ENCODE results near the gene GSTM3. TPM values are rescaled to one million over a fixed set of nuclear protein-coding genes. Genes with fewer than 3 reads are reported as not detected.

The GSTM3 gene
- total RNA-seq, 1 experiment from 2014 or later: 2.2 TPM

DNA sequence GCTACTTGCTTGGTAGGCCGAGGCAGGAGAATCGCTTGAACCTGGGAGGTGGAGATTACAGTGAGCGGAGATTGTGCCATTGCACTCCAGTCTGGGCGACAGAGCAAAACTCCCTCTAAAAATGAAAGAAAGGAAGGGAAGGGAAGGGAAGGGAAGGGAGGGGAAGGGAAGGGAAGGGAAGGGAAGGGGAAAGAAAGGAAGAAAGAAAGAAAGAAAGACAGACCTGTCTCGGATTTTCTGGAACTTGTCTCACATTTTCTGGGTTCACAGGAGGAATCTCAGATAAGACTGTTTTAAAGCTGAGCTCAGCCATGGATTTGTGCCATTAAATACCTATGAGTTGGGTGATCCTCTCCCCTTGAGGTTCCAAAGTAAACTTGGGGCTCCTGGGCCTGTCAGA is 15.9 kb downstream of the GSTM3 start:
- no peak for TF ChIP-seq RORB (CRISPR knock-in tag; IDR thresholded peaks at IDR 0.05)
- no peak for TF ChIP-seq ZNF317 (CRISPR knock-in tag; IDR thresholded peaks at IDR 0.05; ENCODE audit: borderline replicate concordance, low read depth)
- Mint-ChIP-seq H3K36me3 (peaks cover 21% of the 10 kb centered on the region), H3K27ac (no peak overlapping the region), H3K4me1 (peaks cover 3% of the 10 kb centered on the region; the same call in 1 of the 2 replicates), H3K27me3 (ENCODE audit: low read depth) (peaks cover 22% of the 10 kb centered on the region), H3K4me3 (no peak overlapping the region), H3K9me3 (peaks cover 32% of the 10 kb centered on the region)
- no peak for DNase-seq (ENCODE audit: low spot score)
- CTCF ChIA-PET: no interaction called here
- POLR2A ChIA-PET: no interaction called here
- ATAC-seq: no peak

DNA sequence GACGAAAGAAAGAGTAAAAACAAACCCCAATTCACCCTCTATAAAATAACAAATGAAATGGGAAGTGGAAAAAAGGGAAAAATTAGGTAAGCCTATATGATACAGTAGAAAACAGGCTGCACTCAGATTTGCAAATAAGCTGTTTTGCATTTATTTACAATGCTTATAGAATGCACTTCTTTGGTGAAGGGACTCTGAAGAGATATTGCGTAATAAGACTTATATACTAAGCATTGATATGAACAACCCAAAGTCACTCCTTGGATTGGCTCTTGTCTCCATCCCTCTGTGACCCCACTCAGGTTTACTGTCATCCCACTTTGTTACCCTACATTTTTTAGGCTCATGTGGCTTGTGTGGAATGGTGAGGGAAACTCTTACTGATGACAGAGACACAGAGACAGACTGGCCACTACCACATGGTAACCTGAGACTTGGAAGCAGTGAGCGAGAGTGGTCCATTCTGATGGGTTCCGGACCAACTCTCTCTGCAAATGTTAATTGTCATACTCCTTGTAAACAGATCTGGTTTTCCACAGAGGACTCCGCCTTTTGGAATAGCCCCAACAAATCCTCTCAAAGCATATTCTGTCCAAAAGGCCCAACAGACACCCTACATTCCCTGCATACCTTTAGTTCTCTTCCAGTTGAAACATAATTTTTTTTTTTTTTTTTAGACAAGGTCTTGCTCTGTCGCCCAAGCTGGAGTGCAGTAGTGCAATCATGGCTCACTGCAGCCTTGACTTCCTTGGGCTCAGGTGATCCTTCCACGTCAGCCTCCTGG is 17.7 kb downstream of the GSTM3 start:
- POLR2A ChIA-PET: no interaction called here
- no peak for DNase-seq (ENCODE audit: low spot score)
- Mint-ChIP-seq H3K27ac (no peak overlapping the region), H3K36me3 (peaks cover 21% of the 10 kb centered on the region), H3K4me1 (no peaks in the 10 kb centered on the region), H3K27me3 (ENCODE audit: low read depth) (peaks cover 19% of the 10 kb centered on the region), H3K9me3 (peaks cover 32% of the 10 kb centered on the region), H3K4me3 (no peak overlapping the region)
- TF ChIP-seq, protein P1, sequence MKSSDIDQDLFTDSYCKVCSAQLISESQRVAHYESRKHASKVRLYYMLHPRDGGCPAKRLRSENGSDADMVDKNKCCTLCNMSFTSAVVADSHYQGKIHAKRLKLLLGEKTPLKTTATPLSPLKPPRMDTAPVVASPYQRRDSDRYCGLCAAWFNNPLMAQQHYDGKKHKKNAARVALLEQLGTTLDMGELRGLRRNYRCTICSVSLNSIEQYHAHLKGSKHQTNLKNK (CRISPR knock-in tag; IDR thresholded peaks at IDR 0.05): no peak
- TF ChIP-seq SMAD3 (CRISPR knock-in tag; IDR thresholded peaks at IDR 0.05; ENCODE audit: borderline replicate concordance): no peak
- TF ChIP-seq FOXP1 (CRISPR knock-in tag; IDR thresholded peaks at IDR 0.05; ENCODE audit: borderline replicate concordance): no peak
- no peak for TF ChIP-seq ZNF263 (CRISPR knock-in tag; IDR thresholded peaks at IDR 0.05; ENCODE audit: low read depth)
- no peak for TF ChIP-seq MXD4 (CRISPR knock-in tag; IDR thresholded peaks at IDR 0.05; ENCODE audit: borderline replicate concordance)
- TF ChIP-seq, protein P2, sequence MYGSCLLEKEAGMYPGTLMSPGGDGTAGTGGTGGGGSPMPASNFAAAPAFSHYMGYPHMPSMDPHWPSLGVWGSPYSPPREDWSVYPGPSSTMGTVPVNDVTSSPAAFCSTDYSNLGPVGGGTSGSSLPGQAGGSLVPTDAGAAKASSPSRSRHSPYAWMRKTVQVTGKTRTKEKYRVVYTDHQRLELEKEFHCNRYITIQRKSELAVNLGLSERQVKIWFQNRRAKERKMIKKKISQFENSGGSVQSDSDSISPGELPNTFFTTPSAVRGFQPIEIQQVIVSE (CRISPR knock-in tag; IDR thresholded peaks at IDR 0.05; ENCODE audit: borderline replicate concordance): no peak
- TF ChIP-seq, protein P3, sequence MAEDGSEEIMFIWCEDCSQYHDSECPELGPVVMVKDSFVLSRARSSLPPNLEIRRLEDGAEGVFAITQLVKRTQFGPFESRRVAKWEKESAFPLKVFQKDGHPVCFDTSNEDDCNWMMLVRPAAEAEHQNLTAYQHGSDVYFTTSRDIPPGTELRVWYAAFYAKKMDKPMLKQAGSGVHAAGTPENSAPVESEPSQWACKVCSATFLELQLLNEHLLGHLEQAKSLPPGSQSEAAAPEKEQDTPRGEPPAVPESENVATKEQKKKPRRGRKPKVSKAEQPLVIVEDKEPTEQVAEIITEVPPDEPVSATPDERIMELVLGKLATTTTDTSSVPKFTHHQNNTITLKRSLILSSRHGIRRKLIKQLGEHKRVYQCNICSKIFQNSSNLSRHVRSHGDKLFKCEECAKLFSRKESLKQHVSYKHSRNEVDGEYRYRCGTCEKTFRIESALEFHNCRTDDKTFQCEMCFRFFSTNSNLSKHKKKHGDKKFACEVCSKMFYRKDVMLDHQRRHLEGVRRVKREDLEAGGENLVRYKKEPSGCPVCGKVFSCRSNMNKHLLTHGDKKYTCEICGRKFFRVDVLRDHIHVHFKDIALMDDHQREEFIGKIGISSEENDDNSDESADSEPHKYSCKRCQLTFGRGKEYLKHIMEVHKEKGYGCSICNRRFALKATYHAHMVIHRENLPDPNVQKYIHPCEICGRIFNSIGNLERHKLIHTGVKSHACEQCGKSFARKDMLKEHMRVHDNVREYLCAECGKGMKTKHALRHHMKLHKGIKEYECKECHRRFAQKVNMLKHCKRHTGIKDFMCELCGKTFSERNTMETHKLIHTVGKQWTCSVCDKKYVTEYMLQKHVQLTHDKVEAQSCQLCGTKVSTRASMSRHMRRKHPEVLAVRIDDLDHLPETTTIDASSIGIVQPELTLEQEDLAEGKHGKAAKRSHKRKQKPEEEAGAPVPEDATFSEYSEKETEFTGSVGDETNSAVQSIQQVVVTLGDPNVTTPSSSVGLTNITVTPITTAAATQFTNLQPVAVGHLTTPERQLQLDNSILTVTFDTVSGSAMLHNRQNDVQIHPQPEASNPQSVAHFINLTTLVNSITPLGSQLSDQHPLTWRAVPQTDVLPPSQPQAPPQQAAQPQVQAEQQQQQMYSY (CRISPR knock-in tag; IDR thresholded peaks at IDR 0.05): no peak
- TF ChIP-seq EMX1 (CRISPR knock-in tag; IDR thresholded peaks at IDR 0.05): no peak
- TF ChIP-seq TEAD4 (CRISPR knock-in tag; IDR thresholded peaks at IDR 0.05): no peak
- no peak for ATAC-seq
- CTCF ChIA-PET: no interaction called here

DNA sequence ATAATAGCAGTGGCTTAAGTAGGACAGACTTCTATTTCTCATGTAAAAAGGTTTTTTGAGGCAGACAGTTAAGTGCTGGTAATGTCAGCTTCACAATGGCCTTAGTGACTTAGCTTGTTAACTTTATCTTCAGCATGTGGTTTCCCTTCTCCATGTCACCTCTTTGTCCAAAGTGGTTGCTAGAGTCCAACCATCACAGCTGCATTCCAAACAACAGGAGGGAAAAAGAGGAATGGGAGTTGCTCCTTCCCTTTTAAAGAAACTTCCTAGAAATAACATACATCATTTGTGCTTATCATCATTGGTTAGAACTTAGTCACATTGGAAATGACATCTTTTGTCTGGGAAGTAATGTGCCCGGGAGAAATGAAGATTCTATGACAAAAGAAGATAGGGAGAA is 18.9 kb downstream of the GSTM3 start:
- peaks cover 26% of the 10 kb centered on the region for H3K9me3 Mint-ChIP-seq
- ChIA-PET POLR2A (no interaction called here), CTCF (interaction anchor here (2.3 kb wide), 1 partner anchor 82 kb away, joined by 7 read pairs; no protein-coding TSS in a partner anchor)
- ATAC-seq (no peak), DNase-seq (ENCODE audit: low spot score) (no peak)
- H3K36me3 Mint-ChIP-seq: peaks cover 16% of the 10 kb centered on the region
- peaks cover 17% of the 10 kb centered on the region for H3K27me3 Mint-ChIP-seq (ENCODE audit: low read depth)
- no peak overlapping the region for H3K4me3 Mint-ChIP-seq
- H3K4me1 Mint-ChIP-seq: no peaks in the 10 kb centered on the region
- H3K27ac Mint-ChIP-seq: no peak overlapping the region
- TF ChIP-seq ZNF416 (CRISPR knock-in tag; IDR thresholded peaks at IDR 0.05) (no peak), TEAD4 (CRISPR knock-in tag; IDR thresholded peaks at IDR 0.05) (no peak), ZNF219 (CRISPR knock-in tag; IDR thresholded peaks at IDR 0.05; ENCODE audit: borderline replicate concordance) (no peak), TP53 (CRISPR knock-in tag; IDR thresholded peaks at IDR 0.05) (no peak), JAZF1 (CRISPR knock-in tag; IDR thresholded peaks at IDR 0.05) (no peak), EMX1 (CRISPR knock-in tag; IDR thresholded peaks at IDR 0.05) (no peak), ZNF232 (CRISPR knock-in tag; IDR thresholded peaks at IDR 0.05) (no peak), SOX15 (CRISPR knock-in tag; IDR thresholded peaks at IDR 0.05) (no peak), ELF4 (CRISPR knock-in tag; IDR thresholded peaks at IDR 0.05; ENCODE audit: low read depth) (no peak)
- TF ChIP-seq, protein P4, sequence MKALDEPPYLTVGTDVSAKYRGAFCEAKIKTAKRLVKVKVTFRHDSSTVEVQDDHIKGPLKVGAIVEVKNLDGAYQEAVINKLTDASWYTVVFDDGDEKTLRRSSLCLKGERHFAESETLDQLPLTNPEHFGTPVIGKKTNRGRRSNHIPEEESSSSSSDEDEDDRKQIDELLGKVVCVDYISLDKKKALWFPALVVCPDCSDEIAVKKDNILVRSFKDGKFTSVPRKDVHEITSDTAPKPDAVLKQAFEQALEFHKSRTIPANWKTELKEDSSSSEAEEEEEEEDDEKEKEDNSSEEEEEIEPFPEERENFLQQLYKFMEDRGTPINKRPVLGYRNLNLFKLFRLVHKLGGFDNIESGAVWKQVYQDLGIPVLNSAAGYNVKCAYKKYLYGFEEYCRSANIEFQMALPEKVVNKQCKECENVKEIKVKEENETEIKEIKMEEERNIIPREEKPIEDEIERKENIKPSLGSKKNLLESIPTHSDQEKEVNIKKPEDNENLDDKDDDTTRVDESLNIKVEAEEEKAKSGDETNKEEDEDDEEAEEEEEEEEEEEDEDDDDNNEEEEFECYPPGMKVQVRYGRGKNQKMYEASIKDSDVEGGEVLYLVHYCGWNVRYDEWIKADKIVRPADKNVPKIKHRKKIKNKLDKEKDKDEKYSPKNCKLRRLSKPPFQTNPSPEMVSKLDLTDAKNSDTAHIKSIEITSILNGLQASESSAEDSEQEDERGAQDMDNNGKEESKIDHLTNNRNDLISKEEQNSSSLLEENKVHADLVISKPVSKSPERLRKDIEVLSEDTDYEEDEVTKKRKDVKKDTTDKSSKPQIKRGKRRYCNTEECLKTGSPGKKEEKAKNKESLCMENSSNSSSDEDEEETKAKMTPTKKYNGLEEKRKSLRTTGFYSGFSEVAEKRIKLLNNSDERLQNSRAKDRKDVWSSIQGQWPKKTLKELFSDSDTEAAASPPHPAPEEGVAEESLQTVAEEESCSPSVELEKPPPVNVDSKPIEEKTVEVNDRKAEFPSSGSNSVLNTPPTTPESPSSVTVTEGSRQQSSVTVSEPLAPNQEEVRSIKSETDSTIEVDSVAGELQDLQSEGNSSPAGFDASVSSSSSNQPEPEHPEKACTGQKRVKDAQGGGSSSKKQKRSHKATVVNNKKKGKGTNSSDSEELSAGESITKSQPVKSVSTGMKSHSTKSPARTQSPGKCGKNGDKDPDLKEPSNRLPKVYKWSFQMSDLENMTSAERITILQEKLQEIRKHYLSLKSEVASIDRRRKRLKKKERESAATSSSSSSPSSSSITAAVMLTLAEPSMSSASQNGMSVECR (CRISPR knock-in tag; IDR thresholded peaks at IDR 0.05; ENCODE audit: borderline replicate concordance): no peak
- TF ChIP-seq, protein P5, sequence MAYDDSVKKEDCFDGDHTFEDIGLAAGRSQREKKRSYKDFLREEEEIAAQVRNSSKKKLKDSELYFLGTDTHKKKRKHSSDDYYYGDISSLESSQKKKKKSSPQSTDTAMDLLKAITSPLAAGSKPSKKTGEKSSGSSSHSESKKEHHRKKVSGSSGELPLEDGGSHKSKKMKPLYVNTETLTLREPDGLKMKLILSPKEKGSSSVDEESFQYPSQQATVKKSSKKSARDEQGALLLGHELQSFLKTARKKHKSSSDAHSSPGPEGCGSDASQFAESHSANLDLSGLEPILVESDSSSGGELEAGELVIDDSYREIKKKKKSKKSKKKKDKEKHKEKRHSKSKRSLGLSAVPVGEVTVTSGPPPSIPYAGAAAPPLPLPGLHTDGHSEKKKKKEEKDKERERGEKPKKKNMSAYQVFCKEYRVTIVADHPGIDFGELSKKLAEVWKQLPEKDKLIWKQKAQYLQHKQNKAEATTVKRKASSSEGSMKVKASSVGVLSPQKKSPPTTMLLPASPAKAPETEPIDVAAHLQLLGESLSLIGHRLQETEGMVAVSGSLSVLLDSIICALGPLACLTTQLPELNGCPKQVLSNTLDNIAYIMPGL (CRISPR knock-in tag; IDR thresholded peaks at IDR 0.05): no peak
- TF ChIP-seq, protein P6, sequence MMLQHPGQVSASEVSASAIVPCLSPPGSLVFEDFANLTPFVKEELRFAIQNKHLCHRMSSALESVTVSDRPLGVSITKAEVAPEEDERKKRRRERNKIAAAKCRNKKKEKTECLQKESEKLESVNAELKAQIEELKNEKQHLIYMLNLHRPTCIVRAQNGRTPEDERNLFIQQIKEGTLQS (CRISPR knock-in tag; conservative IDR thresholded peaks at IDR 0.05): no peak
